Aorta (tissue), 5 donors: ENCODE results near the gene DYNLT2B. TPM values are rescaled to one million over a fixed set of nuclear protein-coding genes. Genes with fewer than 3 reads are reported as not detected.
"Not testable (repeated sequence)": the region's sequence is repeated elsewhere in the genome, so short reads cannot be mapped to it uniquely, and the experiment has no call there.

Source experiments
- ATAC-seq: fragments of 200-7000 bp; cut with Tn5 transposase; one replicate; pipeline ENCODE4 v1.9.1; 2022; ENCODE audit warnings: moderate library complexity; ENCODE audit not compliant: low FRiP score
- DNase-seq, 2 donors: peaks; one replicate each; pipeline ENCODE4 v3.0.0-alpha.2; 2020
- H3K27ac ChIP-seq, 2 donors: one replicate each; pipeline ENCODE4 v1.5.1; 2013; ENCODE audit warnings: low read length in 2 of 2, mild to moderate bottlenecking in 2 of 2, moderate library complexity in 2 of 2, control low read depth in 1 of 2, inconsistent platforms in 1 of 2, low read depth in 1 of 2
- H3K27me3 ChIP-seq, 2 donors: one replicate each; pipeline ENCODE4 v1.6.1; 2013; ENCODE audit warnings: control low read depth in 1 of 2, low read length in 1 of 2, mild to moderate bottlenecking in 1 of 2, moderate library complexity in 1 of 2; ENCODE audit not compliant: insufficient read depth in 2 of 2, control insufficient read depth in 1 of 2
- H3K36me3 ChIP-seq, 2 donors: one replicate each; pipeline ENCODE4 v1.6.1; 2013; ENCODE audit warnings: control low read depth in 1 of 2, low read length in 1 of 2, mild to moderate bottlenecking in 1 of 2; ENCODE audit not compliant: insufficient read depth in 2 of 2, control insufficient read depth in 1 of 2
- H3K4me1 ChIP-seq, 2 donors: one replicate each; pipeline ENCODE4 v1.6.1; 2013; ENCODE audit warnings: low read length in 2 of 2, control low read depth in 1 of 2, mild to moderate bottlenecking in 1 of 2, moderate library complexity in 1 of 2; ENCODE audit not compliant: insufficient read depth in 2 of 2, control insufficient read depth in 1 of 2
- H3K4me3 ChIP-seq, 2 donors: one replicate each; pipeline ENCODE4 v1.5.1; 2013; ENCODE audit warnings: low read length in 2 of 2, control low read depth in 1 of 2, mild to moderate bottlenecking in 1 of 2
- H3K9me3 ChIP-seq: one replicate; pipeline ENCODE4 v1.6.1; 2013; ENCODE audit warnings: mild to moderate bottlenecking, low read length; ENCODE audit not compliant: control insufficient read depth
- WGBS, 2 donors: extraction: QIAGEN DNeasy Blood & Tissue Kit; methylation state at CpG; one replicate each; pipeline ENCODE4 v1.1.7; 2013; 5-methylcytosine and 5-hydroxymethylcytosine counted together
- intact Hi-C, 2 donors: fragments of 100-400 bp; cut with DNase I; formaldehyde crosslinking; loops; one replicate each; pipeline versions ENCODE4 v1.14.2 to v1.15.0; 2022
- polyA plus RNA-seq, 2 donors: library from polyadenylated mRNA; stranded (reverse); fragments of 200-250 nt; gene quantifications; one replicate each; pipeline ENCODE4 v1.2.3, GENCODE V29; 2013
- total RNA-seq, 2 donors: library from RNA; stranded (reverse); fragmentation: NEBNext Ultra II Directional; extraction: Animal tissue kit (Norgen Biotek cat#: 25700); gene quantifications; one replicate each; pipeline ENCODE4 v1.2.1, GENCODE V29; 2021
- donor health status: healthy with polysubstance abuse.
- donor health status: Bipolar disorder and iron deficiency.
- donor health status: DM: no; HTN: no; CAD: no.
- donor health status: DM: no; HTN: no; CAD: no.
- donor health status: DM: yes; HTN: yes; CAD: no.

DYNLT2B gene
- total and polyA plus RNA-seq, 4 donors: 4.7 to 14.7 (median 7.8) TPM

GRCh38 chr3:196316799-196317686 is 997 bp downstream of the DYNLT2B start:
- DNase-seq, H3K4me1 ChIP-seq, ATAC-seq, H3K9me3 ChIP-seq, H3K27me3 ChIP-seq, intact Hi-C loops, H3K36me3 ChIP-seq: not testable (repeated sequence)
- Histone ChIP-seq H3K27ac (peak overlapping the region in 1 of 2 donors; percentile 78), H3K4me3 (peak overlapping the region; percentile 81 to 95)
- WGBS, 2 donors: 9 to 14% methylated on average over 12 to 16 of the region's 17 CpGs

- DNase-seq (no peak), ATAC-seq (no peak)
- Histone ChIP-seq H3K9me3 (no peaks in the 10 kb centered on the region), H3K27me3 (no peaks in the 10 kb centered on the region), H3K4me3 (no peak overlapping the region), H3K36me3 (no peaks in the 10 kb centered on the region), H3K4me1 (no peaks in the 10 kb centered on the region), H3K27ac (no peak overlapping the region)
- 76 to 93% methylated on average over 1 of the region's 1 CpG for WGBS, 2 donors
- intact Hi-C loops: no loop called here
These were observed 2.2 kb downstream of the DYNLT2B start for GRCh38 chr3:196315821-196316220.

GRCh38 chr3:196314597-196314996 is 3.4 kb downstream of the DYNLT2B start:
- DNase-seq (no peak), ATAC-seq (no peak)
- intact Hi-C loops: no loop called here
- Histone ChIP-seq H3K36me3 (no peaks in the 10 kb centered on the region), H3K4me1 (no peaks in the 10 kb centered on the region), H3K9me3 (no peaks in the 10 kb centered on the region), H3K27me3 (no peaks in the 10 kb centered on the region), H3K4me3 (no peak overlapping the region), H3K27ac (no peak overlapping the region)
- WGBS, 2 donors: 95 to 96% methylated on average over 3 of the region's 3 CpGs

GRCh38 chr3:196314086-196314485 is 4.0 kb downstream of the DYNLT2B start:
- 80 to 85% methylated on average over 6 to 7 of the region's 7 CpGs for WGBS, 2 donors
- H3K4me3 ChIP-seq, H3K36me3 ChIP-seq, DNase-seq, H3K27ac ChIP-seq, H3K27me3 ChIP-seq, ATAC-seq, H3K4me1 ChIP-seq, intact Hi-C loops, H3K9me3 ChIP-seq: not testable (repeated sequence)

GRCh38 chr3:196302960-196303359 is 15.1 kb downstream of the DYNLT2B start:
- H3K27ac ChIP-seq, ATAC-seq, DNase-seq, H3K9me3 ChIP-seq, H3K27me3 ChIP-seq, H3K4me1 ChIP-seq, intact Hi-C loops, H3K4me3 ChIP-seq, H3K36me3 ChIP-seq: not testable (repeated sequence)
- 91 to 95% methylated on average over 7 to 8 of the region's 8 CpGs for WGBS, 2 donors

GRCh38 chr3:196302551-196302950 is 15.5 kb downstream of the DYNLT2B start:
- H3K27ac ChIP-seq, ATAC-seq, H3K36me3 ChIP-seq, H3K4me3 ChIP-seq, DNase-seq, H3K4me1 ChIP-seq, H3K9me3 ChIP-seq, intact Hi-C loops, H3K27me3 ChIP-seq: not testable (repeated sequence)
- 89% methylated on average over 7 of the region's 10 CpGs for WGBS, 2 donors

GRCh38 chr3:196298521-196298920 is 19.5 kb downstream of the DYNLT2B start:
- no peak overlapping the region for H3K4me3 ChIP-seq
- 52 to 57% methylated on average over 2 of the region's 2 CpGs for WGBS, 2 donors

GRCh38 chr3:196292286-196292923 is 25.6 kb downstream of the DYNLT2B start:
- H3K9me3 ChIP-seq: no peaks in the 10 kb centered on the region
- H3K4me1 ChIP-seq: no peaks in the 10 kb centered on the region
- 84% methylated on average over 5 of the region's 5 CpGs for WGBS, 2 donors
- H3K27me3 ChIP-seq: no peaks in the 10 kb centered on the region
- H3K4me3 ChIP-seq: no peak overlapping the region
- H3K36me3 ChIP-seq: no peaks in the 10 kb centered on the region
- intact Hi-C loops: no loop called here
- no peak for ATAC-seq
- H3K27ac ChIP-seq: no peak overlapping the region
- DNase-seq: no peak

More at GRCh38 chr3:196298521-196298920, 19.5 kb downstream of the DYNLT2B start:
- ATAC-seq (no peak), DNase-seq (no peak)
- Histone ChIP-seq H3K4me1 (no peaks in the 10 kb centered on the region), H3K36me3 (no peaks in the 10 kb centered on the region), H3K9me3 (no peaks in the 10 kb centered on the region), H3K27me3 (no peaks in the 10 kb centered on the region), H3K27ac (no peak overlapping the region)
- intact Hi-C loops: no loop called here

GRCh38 chr3:196288141-196288460 is 29.9 kb downstream of the DYNLT2B start:
- Histone ChIP-seq H3K27me3 (no peaks in the 10 kb centered on the region), H3K27ac (peak overlapping the region; percentile 28 to 30), H3K4me3 (peak overlapping the region; percentile 7 to 68), H3K9me3 (no peaks in the 10 kb centered on the region), H3K4me1 (peaks cover 0 to 5% of the 10 kb centered on the region in 2 donors), H3K36me3 (no peaks in the 10 kb centered on the region)
- DNase-seq: no peak
- intact Hi-C loops: no loop called here
- ATAC-seq: peak; percentile 46
- WGBS, 2 donors: 0 to 1% methylated on average over 17 of the region's 17 CpGs
